Subcutaneous abdominal adipose tissue (tissue), 5 donors: ENCODE measurements around the gene SZT2.

ENCODE experiments used
- H3K27ac ChIP-seq: one replicate; pipeline ENCODE4 v1.7.0; 2013; ENCODE audit warnings: low read depth, mild to moderate bottlenecking, inconsistent platforms, low read length, moderate library complexity
- H3K27me3 ChIP-seq, 5 donors: one replicate each; pipeline ENCODE4 v1.7.0; 2013; ENCODE audit warnings: low read length in 5 of 5, inconsistent platforms in 1 of 5; ENCODE audit not compliant: control insufficient read depth in 5 of 5, insufficient read depth in 4 of 5
- H3K36me3 ChIP-seq, 5 donors: one replicate each; pipeline ENCODE4 v1.7.0; 2013; ENCODE audit warnings: low read length in 5 of 5; ENCODE audit not compliant: control insufficient read depth in 5 of 5, insufficient read depth in 5 of 5
- H3K4me1 ChIP-seq, 5 donors: one replicate each; pipeline ENCODE4 v1.7.0; 2013; ENCODE audit warnings: low read length in 5 of 5, mild to moderate bottlenecking in 3 of 5, moderate library complexity in 1 of 5; ENCODE audit not compliant: control insufficient read depth in 5 of 5, insufficient read depth in 5 of 5
- H3K4me3 ChIP-seq, 5 donors: one replicate each; pipeline ENCODE4 v1.7.0; 2013; ENCODE audit warnings: low read length in 5 of 5, low read depth in 1 of 5
- H3K9ac ChIP-seq, 5 donors: one replicate each; pipeline ENCODE4 v1.7.0; 2013; ENCODE audit warnings: low read length in 5 of 5, mild to moderate bottlenecking in 4 of 5, moderate library complexity in 3 of 5
- H3K9me3 ChIP-seq, 5 donors: one replicate each; pipeline ENCODE4 v1.7.0; 2013; ENCODE audit warnings: low read length in 5 of 5; ENCODE audit not compliant: control insufficient read depth in 5 of 5
- donor health status: healthy.
- donor health status: healthy.
- donor health status: healthy.
- donor health status: healthy.
- donor health status: healthy.

The SZT2 gene

DNA sequence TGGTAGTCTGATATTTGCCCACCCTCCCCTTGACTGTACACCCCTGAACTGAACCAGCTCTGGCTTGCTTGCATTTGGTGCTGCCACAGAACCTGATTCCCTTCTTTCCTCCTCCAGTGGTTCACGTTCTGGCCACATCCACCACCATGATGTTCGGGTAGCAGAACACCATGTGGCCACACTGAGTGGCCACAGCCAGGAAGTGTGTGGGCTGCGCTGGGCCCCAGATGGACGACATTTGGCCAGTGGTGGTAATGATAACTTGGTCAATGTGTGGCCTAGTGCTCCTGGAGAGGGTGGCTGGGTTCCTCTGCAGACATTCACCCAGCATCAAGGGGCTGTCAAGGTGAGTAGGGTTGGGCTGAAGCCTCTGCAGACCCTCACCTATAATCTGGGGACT lies 29.1 kb upstream of the SZT2 start:
- Histone ChIP-seq H3K9ac (no peak overlapping the region), H3K36me3 (peaks cover 8 to 58% (median 52%) of the 10 kb centered on the region in 5 donors), H3K27ac (no peak overlapping the region), H3K4me1 (peaks cover 0 to 23% (median 15%) of the 10 kb centered on the region in 5 donors), H3K9me3 (no peaks in the 10 kb centered on the region), H3K4me3 (no peak overlapping the region), H3K27me3 (no peaks in the 10 kb centered on the region)

DNA sequence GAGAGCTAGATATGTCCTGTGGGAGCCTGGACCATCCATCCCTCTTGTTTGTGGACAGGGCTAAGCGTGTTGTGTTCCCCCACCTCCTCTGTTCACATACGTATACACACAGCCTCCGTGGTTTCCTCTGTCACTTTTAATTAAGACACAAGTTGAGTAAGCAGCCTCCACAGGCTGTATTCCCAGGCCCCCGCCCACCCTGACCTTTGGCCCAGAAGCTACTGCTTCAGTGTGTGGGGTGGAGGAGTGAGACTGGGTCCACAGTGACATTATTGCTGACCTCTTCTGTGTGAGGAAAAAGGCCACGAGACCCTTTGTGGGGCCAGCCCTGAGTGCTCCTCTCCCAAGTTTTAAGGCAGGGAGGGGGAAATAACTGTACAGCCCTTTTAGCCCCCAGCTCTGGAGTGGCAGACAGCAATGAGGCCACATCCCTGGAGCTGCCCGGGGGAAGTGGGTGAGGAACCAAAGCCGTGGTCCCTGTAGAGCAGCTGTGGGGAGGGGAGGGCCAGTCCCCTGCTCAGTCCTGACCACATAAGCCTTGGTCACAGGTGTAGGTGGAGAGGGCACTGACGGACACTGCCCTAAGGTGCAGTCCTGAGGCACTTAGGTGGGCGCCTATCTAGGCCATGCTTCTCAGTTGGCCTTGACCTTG lies 26.3 kb upstream of the SZT2 start:
- H3K9me3 ChIP-seq = no peaks in the 10 kb centered on the region
- H3K4me3 ChIP-seq = no peak overlapping the region
- peaks cover 2 to 38% (median 27%) of the 10 kb centered on the region in 5 donors for H3K4me1 ChIP-seq
- H3K9ac ChIP-seq = no peak overlapping the region
- no peaks in the 10 kb centered on the region for H3K27me3 ChIP-seq
- no peak overlapping the region for H3K27ac ChIP-seq
- peaks cover 8 to 60% (median 52%) of the 10 kb centered on the region in 5 donors for H3K36me3 ChIP-seq

DNA sequence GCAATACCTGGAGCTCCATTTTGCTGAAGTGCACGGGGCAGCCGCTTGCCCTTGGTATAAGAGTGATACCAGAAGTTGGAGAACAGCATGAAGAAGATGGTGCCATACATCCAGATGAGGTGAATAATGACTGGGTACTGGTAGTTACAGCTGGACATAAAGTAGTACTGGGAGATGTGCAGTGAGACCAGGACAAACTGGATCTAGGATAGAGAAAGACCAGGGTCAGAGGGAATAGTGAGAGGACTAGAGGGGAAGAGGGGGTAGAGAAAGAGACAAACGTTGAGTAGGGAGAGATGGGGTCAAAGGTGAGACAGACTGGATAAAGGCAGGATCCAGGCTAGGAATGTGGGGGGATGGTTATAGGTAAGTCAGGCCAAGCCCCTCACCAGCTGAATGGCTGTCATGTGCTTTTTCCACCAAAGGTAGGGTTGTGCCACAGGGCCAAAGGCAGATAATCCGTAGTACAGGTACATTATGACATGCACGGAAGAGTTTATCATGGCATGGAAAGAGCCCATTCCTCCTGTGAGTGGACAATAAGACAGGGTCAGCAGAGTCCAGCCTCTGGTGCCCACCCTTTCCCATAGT lies 25.7 kb upstream of the SZT2 start:
- Histone ChIP-seq H3K4me1 (peaks cover 5 to 41% (median 31%) of the 10 kb centered on the region in 5 donors), H3K27ac (no peak overlapping the region), H3K9ac (no peak overlapping the region), H3K9me3 (no peaks in the 10 kb centered on the region), H3K36me3 (peaks cover 8 to 60% (median 52%) of the 10 kb centered on the region in 5 donors), H3K4me3 (no peak overlapping the region), H3K27me3 (no peaks in the 10 kb centered on the region)

DNA sequence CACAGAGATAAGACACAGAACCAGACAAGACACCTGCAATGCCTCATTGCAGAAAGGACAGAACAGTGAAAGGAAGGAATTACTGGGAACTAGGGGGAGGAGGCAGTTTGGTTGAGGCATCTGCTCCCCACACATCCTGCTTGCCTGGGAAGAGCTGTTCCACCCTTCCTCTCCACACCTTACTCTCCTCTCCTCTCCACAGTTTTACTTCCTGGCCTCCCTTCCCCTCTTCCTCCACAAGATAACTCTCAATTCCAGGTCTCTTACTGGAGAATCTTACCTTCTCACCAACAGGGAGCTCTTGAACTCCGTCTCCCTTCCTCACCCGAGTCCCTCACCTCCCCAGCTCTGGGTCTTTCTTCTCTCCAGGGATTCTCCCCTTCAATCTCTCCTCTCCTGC lies 24.0 kb upstream of the SZT2 start:
- Histone ChIP-seq H3K27me3 (no peaks in the 10 kb centered on the region), H3K4me1 (peaks cover 5 to 35% (median 27%) of the 10 kb centered on the region in 5 donors), H3K9ac (peak overlapping the region in 4 of 5 donors; percentile 11 to 95 (median 46)), H3K9me3 (no peaks in the 10 kb centered on the region), H3K4me3 (no peak overlapping the region), H3K27ac (peak overlapping the region; percentile 92), H3K36me3 (peaks cover 8 to 52% (median 49%) of the 10 kb centered on the region in 5 donors)

DNA sequence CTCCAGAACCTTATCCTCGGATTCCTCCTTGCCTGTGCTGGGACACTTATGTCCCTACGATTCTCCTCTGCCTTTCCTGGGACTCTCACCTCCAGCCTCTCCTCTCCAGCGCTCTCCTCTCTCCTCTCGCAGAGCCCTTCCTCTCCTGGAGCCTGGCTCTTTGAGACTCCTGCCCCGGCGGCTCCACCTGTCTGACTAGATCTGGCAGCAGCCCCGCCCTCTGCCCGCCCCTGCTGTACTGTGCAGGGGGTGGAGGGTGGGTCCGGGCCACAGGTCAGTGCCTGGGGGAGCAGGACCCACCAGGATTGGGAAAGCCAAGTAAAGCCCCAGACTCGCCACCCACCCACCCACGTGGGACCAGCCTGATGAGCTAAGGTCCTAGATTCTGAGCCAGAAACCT lies 23.5 kb upstream of the SZT2 start:
- Histone ChIP-seq H3K27me3 (no peaks in the 10 kb centered on the region), H3K4me3 (peak overlapping the region in 4 of 5 donors; percentile 51 to 85 (median 75)), H3K9ac (peak overlapping the region; percentile 19 to 95 (median 90)), H3K36me3 (peaks cover 7 to 47% (median 45%) of the 10 kb centered on the region in 5 donors), H3K9me3 (no peaks in the 10 kb centered on the region), H3K4me1 (peaks cover 5 to 35% (median 27%) of the 10 kb centered on the region in 5 donors), H3K27ac (peak overlapping the region; percentile 92)

DNA sequence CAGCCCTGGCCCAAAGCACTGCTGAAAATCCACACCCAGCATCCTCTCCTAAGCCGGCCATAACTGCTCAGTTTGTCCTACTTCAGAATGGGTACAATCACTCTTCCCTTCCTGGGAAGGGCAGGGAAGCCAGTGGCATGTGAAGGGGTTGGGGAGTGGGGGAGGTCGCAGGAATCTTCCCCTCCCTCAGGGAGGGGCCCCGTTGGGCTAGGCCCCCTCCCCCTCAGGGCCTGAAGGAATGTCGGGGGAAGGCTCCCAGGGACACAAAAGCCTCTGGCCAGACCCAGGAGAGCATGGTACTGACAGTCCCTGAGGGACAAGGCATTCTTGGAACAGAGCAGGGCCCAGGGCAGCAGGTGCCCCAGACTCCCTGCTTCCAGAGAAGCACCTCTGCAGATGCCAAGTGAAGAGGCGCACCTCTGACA lies 23.1 kb upstream of the SZT2 start:
- Histone ChIP-seq H3K4me1 (peaks cover 5 to 35% (median 27%) of the 10 kb centered on the region in 5 donors), H3K9ac (peak overlapping the region; percentile 48 to 95 (median 90)), H3K27me3 (no peaks in the 10 kb centered on the region), H3K9me3 (no peaks in the 10 kb centered on the region), H3K4me3 (peak overlapping the region; percentile 51 to 89 (median 82)), H3K27ac (peak overlapping the region; percentile 92), H3K36me3 (peaks cover 3 to 42% (median 40%) of the 10 kb centered on the region in 5 donors)

DNA sequence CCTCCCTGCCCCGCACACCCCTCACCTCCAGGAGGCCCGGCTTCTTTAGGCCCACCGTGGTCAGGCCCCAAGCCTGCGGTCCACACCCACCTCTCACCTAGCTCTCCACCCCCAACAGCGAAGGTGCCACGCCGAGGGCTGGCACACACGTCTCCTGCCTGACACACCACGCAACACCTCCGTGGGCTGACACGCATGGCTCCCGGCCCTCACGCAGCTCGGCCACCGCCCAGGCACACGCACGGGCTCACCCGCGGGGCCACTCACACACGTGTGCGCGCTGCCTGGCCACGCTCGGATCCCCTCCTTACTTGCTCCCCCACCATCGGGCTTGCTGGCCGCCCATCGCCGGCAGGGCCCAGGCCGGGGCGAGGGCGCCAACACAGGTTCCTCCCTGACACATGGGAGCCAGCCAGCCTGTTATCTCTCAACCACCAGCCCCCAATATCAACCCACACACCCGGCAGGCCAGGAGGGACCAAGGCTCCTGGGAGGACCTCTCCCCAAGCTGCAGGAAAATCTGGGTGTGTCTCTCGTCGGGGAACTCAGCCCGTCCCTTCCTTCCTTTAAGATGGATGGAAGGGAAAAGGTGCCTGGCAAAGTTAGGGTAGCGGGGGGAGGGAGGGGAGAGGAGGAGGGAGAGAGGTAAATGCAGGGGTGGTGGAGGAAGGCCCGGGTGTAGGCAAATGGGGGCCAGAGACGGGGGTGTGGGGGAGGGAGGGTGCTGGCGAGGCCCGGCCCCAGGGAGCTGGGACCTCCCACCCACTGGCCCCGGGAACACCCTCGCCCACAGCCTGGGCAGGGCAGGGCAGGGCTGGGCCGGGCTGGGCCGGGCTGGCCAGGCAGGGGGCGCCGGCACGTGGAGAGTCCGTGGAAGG lies 22.4 kb upstream of the SZT2 start:
- peaks cover 0 to 36% (median 34%) of the 10 kb centered on the region in 5 donors for H3K36me3 ChIP-seq
- no peaks in the 10 kb centered on the region for H3K27me3 ChIP-seq
- peak overlapping the region; percentile 92 for H3K27ac ChIP-seq
- H3K9me3 ChIP-seq = no peaks in the 10 kb centered on the region
- H3K9ac ChIP-seq = peak overlapping the region; percentile 48 to 95 (median 90)
- H3K4me1 ChIP-seq = peaks cover 5 to 35% (median 27%) of the 10 kb centered on the region in 5 donors
- H3K4me3 ChIP-seq = peak overlapping the region; percentile 68 to 91 (median 85)

DNA sequence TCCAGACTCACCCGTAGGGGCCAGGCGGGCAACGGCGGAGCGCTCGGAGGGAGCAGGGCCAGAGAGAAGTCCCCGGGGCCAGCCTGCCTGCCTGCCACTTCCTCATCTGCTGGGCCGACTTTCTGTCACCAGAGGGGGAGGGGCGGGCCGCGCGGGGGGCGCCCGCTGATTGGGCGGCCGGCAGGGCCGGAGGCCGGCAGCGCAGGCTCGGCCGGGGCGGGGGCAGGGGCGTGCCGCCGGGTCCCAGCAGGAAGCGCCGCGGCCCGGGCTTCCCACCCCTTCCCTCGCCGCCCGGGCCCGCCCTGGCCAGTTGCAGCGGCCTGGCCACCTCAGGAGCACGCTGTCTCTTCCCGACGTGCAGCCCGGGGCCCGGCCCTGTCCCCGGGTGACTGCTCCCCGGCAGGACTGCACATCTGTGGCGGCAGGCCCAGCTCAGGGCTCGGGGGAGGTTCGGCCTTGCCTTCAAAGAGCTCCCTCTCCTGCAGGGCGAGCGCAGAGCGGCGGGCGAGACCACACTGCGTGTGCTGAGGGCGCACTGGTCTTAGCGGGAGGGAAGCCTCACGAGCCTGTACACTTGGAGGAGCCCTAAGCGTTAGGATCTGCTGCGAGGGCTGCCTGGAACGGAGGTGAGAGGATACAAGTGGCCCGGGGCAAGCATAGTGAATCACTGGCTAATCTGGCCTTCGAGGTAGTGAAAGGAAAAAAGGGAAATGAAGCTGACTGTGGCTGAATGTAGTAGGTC lies 21.6 kb upstream of the SZT2 start, which contains the start of gene ELOVL1:
Gene ELOVL1, minus strand, starts transcription at position 108 of the 742 bp plus-strand sequence. CDS start 2,402 bp downstream, outside the sequence.
- peak within 1 kb of the TSS; percentile 68 to 91 (median 85) for H3K4me3 ChIP-seq
- H3K27ac ChIP-seq = peak within 1 kb of the TSS; percentile 92
- H3K27me3 ChIP-seq = no peaks in the 10 kb centered on the region
- peaks cover 0 to 33% (median 28%) of the 10 kb centered on the region in 5 donors for H3K36me3 ChIP-seq
- no peaks in the 10 kb centered on the region for H3K9me3 ChIP-seq
- peak within 1 kb of the TSS; percentile 48 to 95 (median 90) for H3K9ac ChIP-seq
- peaks cover 5 to 36% (median 32%) of the 10 kb centered on the region in 5 donors for H3K4me1 ChIP-seq

DNA sequence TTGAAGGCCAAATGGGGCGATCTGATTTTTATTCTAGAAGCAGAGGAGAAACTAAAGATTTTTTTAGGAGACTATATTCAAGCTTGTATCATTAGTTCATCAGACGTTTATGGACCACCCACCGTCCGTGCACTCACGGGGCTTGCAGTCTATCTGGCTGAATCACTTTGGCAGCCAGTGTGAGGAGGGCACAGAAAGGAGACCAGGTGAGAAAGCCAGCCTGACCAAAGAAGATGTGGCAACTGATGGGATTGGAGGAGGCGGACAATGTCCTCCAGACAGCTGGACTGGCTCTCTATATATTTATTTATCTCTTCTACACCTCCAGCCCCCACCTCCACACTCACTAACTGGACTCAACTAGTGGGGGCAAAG lies 21.1 kb upstream of the SZT2 start:
- Histone ChIP-seq H3K4me3 (peak overlapping the region; percentile 63 to 89 (median 72)), H3K9me3 (no peaks in the 10 kb centered on the region), H3K27me3 (no peaks in the 10 kb centered on the region), H3K36me3 (peaks cover 0 to 27% (median 24%) of the 10 kb centered on the region in 5 donors), H3K9ac (peak overlapping the region; percentile 17 to 93 (median 84)), H3K4me1 (peaks cover 5 to 39% (median 35%) of the 10 kb centered on the region in 5 donors), H3K27ac (peak overlapping the region; percentile 86)
